Ishikawa (cell line): ENCODE measurements around the gene MGAT4D.
A peak's percentile ranks its signal among the peaks of the same experiment; 100 is the strongest.

Experiments
- CEBPB ChIP-seq: IDR thresholded peaks from 2 replicates; pipeline ENCODE4 v1.6.1; 2012
- CREB1 ChIP-seq: IDR thresholded peaks from 2 replicates; pipeline ENCODE4 v1.6.1; 2012; ENCODE audit warnings: low read depth
- EGR1 ChIP-seq: IDR thresholded peaks from 2 replicates; pipeline ENCODE4 v1.6.1; 2012
- EP300 ChIP-seq: IDR thresholded peaks from 2 replicates; pipeline ENCODE4 v1.6.1; 2012; ENCODE audit warnings: borderline replicate concordance
- FOXM1 ChIP-seq: IDR thresholded peaks from 2 replicates; pipeline ENCODE4 v1.6.1; 2012; ENCODE audit warnings: low read depth, borderline replicate concordance
- MAX ChIP-seq: IDR thresholded peaks from 2 replicates; pipeline ENCODE4 v1.6.1; 2012
- NFIC ChIP-seq: IDR thresholded peaks from 2 replicates; pipeline ENCODE4 v1.6.1; 2012
- RAD21 ChIP-seq: IDR thresholded peaks from 2 replicates; pipeline ENCODE4 v1.6.1; 2012; ENCODE audit warnings: low read depth
- TAF1 ChIP-seq: IDR thresholded peaks from 2 replicates; pipeline ENCODE4 v1.6.1; 2012; ENCODE audit warnings: low read depth, mild to moderate bottlenecking
- TCF12 ChIP-seq: IDR thresholded peaks from 2 replicates; pipeline ENCODE4 v1.6.1; 2012; ENCODE audit warnings: low read depth
- TEAD4 ChIP-seq: IDR thresholded peaks from 2 replicates; pipeline ENCODE4 v1.6.1; 2012
- USF1 ChIP-seq: IDR thresholded peaks from 2 replicates; pipeline ENCODE4 v1.6.1; 2012
- YY1 ChIP-seq: IDR thresholded peaks from 2 replicates; pipeline ENCODE4 v1.6.1; 2012; ENCODE audit warnings: low read depth
- ZBTB7A ChIP-seq: IDR thresholded peaks from 2 replicates; pipeline ENCODE4 v1.6.1; 2012; ENCODE audit warnings: low read depth
- TF ChIP-seq, protein P1 (sequence below): IDR thresholded peaks from 2 replicates; pipeline ENCODE4 v1.6.1; 2012; ENCODE audit warnings: low read depth, mild to moderate bottlenecking

The MGAT4D gene

DNA sequence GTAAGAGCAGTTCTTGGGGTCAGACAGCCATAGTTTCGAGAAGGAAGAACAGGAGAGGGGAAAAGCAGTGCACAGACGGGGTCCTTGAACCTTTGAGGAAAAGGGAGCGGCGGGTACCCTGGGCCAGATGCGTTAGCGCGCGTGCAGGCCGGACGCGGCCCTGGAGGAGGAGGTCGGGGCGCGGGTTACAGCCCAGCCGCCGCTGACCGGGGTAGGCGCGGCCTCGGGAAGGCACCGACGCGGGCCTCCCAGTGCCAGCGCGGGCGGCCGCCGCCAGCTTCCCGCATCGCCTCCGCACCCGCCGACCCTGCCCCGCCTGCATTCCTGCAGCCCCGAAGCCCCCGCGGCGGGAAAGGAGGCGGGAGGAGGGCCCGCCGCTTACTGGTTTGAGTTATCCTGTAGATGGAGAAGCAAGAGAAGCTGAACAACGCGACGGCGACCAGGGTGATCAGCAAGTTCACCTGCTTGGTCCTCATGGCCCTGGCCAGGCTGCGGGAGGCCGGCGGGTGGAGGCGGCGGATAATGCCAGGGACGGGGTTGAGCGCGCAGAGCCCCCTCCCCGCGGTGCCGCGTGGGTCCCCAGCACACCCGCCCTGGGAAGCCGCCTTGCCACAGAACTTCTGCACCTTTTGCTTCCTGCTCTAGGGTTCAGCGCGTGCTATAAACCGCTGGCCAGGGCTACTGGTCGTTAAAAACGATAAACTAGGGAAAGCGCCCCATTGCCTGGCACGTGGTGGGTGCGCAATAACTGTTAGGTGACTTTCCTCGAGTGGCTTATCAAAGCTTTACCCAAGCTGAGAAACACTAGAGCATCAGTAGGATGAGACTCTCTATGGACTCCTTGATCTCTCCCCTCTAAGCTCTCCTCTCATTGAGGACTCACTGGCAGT is at the start of gene MGAT4D:
MGAT4D (minus strand) TSS at position 547 of the 890 bp plus-strand sequence; CDS start at position 476, 71 bp downstream.
- TF ChIP-seq TEAD4 (no peak), CREB1 (no peak), TCF12 (no peak), USF1 (no peak), CEBPB (no peak), EGR1 (no peak), ZBTB7A (no peak), EP300 (no peak), RAD21 (no peak), MAX (no peak), NFIC (no peak), TAF1 (no peak), YY1 (no peak), FOXM1 (no peak)
- TF ChIP-seq, protein P1, sequence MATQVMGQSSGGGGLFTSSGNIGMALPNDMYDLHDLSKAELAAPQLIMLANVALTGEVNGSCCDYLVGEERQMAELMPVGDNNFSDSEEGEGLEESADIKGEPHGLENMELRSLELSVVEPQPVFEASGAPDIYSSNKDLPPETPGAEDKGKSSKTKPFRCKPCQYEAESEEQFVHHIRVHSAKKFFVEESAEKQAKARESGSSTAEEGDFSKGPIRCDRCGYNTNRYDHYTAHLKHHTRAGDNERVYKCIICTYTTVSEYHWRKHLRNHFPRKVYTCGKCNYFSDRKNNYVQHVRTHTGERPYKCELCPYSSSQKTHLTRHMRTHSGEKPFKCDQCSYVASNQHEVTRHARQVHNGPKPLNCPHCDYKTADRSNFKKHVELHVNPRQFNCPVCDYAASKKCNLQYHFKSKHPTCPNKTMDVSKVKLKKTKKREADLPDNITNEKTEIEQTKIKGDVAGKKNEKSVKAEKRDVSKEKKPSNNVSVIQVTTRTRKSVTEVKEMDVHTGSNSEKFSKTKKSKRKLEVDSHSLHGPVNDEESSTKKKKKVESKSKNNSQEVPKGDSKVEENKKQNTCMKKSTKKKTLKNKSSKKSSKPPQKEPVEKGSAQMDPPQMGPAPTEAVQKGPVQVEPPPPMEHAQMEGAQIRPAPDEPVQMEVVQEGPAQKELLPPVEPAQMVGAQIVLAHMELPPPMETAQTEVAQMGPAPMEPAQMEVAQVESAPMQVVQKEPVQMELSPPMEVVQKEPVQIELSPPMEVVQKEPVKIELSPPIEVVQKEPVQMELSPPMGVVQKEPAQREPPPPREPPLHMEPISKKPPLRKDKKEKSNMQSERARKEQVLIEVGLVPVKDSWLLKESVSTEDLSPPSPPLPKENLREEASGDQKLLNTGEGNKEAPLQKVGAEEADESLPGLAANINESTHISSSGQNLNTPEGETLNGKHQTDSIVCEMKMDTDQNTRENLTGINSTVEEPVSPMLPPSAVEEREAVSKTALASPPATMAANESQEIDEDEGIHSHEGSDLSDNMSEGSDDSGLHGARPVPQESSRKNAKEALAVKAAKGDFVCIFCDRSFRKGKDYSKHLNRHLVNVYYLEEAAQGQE: no peak

DNA sequence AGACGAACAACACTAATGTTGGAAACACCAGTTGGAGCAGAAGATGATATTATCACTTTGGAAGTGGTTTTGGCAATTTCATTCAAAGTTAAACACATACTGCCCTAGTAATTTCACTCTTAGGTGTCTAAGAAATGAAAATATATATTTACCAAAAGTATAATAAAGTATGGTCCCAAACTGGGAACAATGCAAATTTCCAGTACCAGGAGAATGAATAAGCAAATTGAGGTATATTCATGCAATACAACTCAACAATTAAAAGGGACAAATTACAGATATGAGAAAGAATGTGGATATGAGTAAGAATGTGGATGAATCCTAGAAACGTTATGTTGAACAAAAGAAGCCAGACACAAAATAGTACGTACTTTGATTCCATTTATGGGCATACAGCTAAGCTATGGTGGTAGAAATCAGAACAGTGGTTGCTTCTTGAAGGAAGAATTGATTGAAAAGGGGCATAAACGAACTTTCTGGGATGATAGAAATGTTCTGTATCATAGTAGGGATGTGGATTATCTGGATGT is 35.9 kb upstream of the MGAT4D start:
- no peak for TF ChIP-seq USF1

DNA sequence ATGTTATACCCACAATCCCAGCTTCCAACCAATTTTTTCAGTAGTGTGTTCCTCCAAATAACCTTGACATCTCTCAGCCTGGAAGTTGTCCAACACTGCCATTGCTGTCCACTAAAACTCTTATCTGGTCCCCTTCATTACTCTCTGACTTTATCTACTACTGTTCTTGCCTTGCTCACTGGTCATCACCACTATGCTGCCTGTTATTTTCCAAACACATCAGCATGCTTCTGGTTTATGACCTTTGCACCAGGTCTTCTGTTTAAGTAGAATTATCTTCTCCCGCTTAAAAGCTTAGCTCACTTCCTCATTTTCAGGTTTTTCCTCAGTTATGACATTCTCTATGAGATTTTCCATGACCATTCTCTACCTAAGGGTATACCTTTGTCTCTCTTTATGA is 31.3 kb upstream of the MGAT4D start:
- TF ChIP-seq CREB1 (no peak), YY1 (no peak), EP300 (no peak), CEBPB (no peak), TCF12 (no peak), TEAD4 (no peak), ZBTB7A (no peak), TAF1 (no peak), EGR1 (no peak), USF1 (no peak)
- TF ChIP-seq, protein P1: no peak

DNA sequence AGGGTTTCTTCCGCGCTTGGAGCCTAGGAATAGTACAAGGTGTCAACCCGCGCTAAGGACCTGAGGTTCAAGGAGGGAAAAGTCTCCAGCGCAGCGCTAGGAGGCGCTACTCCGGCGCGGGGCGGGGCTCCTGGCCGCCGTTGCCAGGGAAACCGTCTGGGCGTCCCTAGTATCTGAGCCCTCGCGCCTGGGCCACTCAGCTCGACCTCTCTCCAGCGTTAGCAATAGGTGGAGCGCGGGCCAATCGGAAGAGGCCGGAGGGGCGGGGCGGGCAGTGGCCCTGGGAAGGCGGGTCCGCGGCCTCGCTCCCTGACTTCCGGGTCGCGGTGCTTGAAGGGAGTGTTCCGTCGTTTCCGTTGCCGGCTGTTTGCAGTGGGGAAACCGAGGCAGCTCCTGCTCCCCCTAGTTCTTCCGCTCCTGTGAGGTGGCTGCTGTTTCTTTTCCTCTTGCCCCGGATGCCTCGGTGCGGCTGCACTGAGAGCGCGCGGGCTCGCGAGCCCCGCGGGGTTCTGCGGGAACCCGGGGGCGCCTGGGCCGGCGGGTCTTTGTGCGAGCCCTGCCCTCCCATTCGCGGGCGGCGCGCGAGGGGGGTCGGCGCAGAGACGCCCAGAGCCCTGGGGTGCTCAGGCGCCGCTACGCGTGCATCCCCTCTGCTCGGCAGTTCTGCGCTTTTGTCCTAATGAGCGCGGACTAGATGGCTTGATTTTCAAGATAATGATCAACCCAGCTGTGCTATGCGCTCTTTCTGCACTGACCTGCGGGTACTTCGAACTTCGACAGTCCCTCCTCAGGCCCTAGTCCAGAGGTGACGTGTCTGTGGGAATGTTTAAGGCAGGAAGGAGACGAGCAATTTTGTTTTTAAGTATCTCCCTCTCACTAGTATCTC is 26.0 kb upstream of the MGAT4D start, which contains the start of gene ELMOD2:
ELMOD2 (plus strand) TSS at position 312 of the 886 bp plus-strand sequence. CDS start 1,261 bp downstream, outside the sequence.
- TF ChIP-seq FOXM1: no peak
- 0 out of 2 replicates have a peak, but pooled peaks have one; percentile 5 for TF ChIP-seq NFIC
- TF ChIP-seq MAX: peak; percentile 78
- TF ChIP-seq ZBTB7A: peak; percentile 78
- peak; percentile 43; the same call in 1 of the 2 replicates for TF ChIP-seq TAF1
- TF ChIP-seq CEBPB: no peak
- 0 out of 2 replicates have a peak, but pooled peaks have one; percentile 30 for TF ChIP-seq TCF12
- peak; percentile 42; the same call in 1 of the 2 replicates for TF ChIP-seq RAD21
- no peak for TF ChIP-seq EGR1
- TF ChIP-seq EP300: 0 out of 2 replicates have a peak, but pooled peaks have one; percentile 11
- TF ChIP-seq, protein P1: no peak
- TF ChIP-seq USF1: 0 out of 2 replicates have a peak, but pooled peaks have one; percentile 2
- 0 out of 2 replicates have a peak, but pooled peaks have one; percentile 37 for TF ChIP-seq YY1
- no peak for TF ChIP-seq CREB1
- no peak for TF ChIP-seq TEAD4
